ENCODE data around the gene DCAF12.

The DCAF12 gene

DNA sequence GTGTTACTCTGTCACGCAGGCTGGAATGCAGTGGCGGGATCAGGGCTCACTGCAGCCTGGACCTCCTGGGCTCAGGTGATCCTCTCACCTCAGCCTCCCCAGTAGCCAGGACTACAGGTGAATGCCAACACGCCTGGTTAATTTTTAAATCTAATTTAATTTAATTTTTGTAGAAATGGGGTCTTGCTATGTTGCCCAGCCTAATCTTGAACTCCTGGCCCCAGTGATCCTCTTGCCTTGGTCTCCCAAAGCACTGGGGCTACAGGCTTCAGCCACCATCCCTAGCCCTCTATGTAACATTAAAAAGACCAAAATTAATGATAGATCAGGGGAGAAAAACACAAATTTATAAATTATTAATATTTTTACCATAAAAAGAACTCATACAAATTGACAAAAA lies 66.5 kb downstream of the DCAF12 start:
- H3K27ac ChIP-seq (ENCODE audit: low read depth, low read length), result no peak overlapping the region
- H4K8ac ChIP-seq (ENCODE audit: low read depth, low read length), result no peak overlapping the region
- H2BK5ac ChIP-seq (ENCODE audit: low read depth, low read length, poor library complexity), result no peak overlapping the region
- H3K27me3 ChIP-seq (ENCODE audit: insufficient read depth, low read length), result no peaks in the 10 kb centered on the region
- no peaks in the 10 kb centered on the region for H3K36me3 ChIP-seq (ENCODE audit: control insufficient read depth in 1 of 2, insufficient read depth in 2 of 2, low read length in 2 of 2)
- no peak overlapping the region for H3K4ac ChIP-seq (ENCODE audit: low read depth, low read length)
- no peak overlapping the region for H4K12ac ChIP-seq (ENCODE audit: low read depth, low read length)
- no peak overlapping the region for H3K9ac ChIP-seq (ENCODE audit: low read length)
- no peak overlapping the region for H4K91ac ChIP-seq (ENCODE audit: low read depth, low read length)
- no peaks in the 10 kb centered on the region for H3K79me1 ChIP-seq (ENCODE audit: low read length)
- no peak overlapping the region for H3K14ac ChIP-seq (ENCODE audit: low read length)
- H3K4me1 ChIP-seq (ENCODE audit: control insufficient read depth in 1 of 2, insufficient read depth in 2 of 2, low read length in 2 of 2), result no peaks in the 10 kb centered on the region
- H3K9me3 ChIP-seq (ENCODE audit: insufficient read depth, low read depth, low read length), result no peaks in the 10 kb centered on the region
- no peak overlapping the region for H3K4me2 ChIP-seq (ENCODE audit: low read length)
- no peak overlapping the region for H2BK12ac ChIP-seq (ENCODE audit: low read length)
- DNase-seq, result no peak
- no CpG with 5 or more reads among the region's 3 CpGs for WGBS (ENCODE audit: extremely low coverage, insufficient coverage, insufficient read length)
- H3K79me2 ChIP-seq (ENCODE audit: control insufficient read depth, insufficient read depth, low read length, poor library complexity), result no peaks in the 10 kb centered on the region
- H3K23ac ChIP-seq (ENCODE audit: low read length), result no peak overlapping the region
- H2AK5ac ChIP-seq (ENCODE audit: low read length), result no peak overlapping the region
- no peak overlapping the region for H3K4me3 ChIP-seq (ENCODE audit: low read depth, low read length)
- H2AFZ ChIP-seq (ENCODE audit: insufficient read depth, low read length, poor library complexity), result no peak overlapping the region
- no peak overlapping the region for H2BK120ac ChIP-seq (ENCODE audit: insufficient read depth, low read length, poor library complexity)
- H3K18ac ChIP-seq (ENCODE audit: low read length), result no peak overlapping the region

DNA sequence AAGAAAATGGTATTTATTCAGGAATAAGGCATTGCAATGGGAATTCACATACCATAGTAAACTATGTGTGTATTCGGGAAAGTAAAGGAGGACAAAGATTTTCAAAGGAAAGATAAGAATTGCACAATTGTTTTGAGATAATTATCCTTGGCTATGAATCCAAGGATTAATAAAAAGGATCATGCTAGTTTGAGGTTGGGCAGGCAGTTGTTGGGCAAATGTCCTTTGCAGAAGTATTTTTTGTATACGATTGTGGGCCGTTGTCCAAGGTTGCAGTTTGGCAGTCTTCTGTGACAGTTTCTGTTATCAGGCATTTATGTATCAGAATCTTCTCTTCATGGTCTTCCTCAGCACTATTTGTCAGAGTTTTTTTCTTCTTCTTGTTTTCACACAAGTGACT lies 67.2 kb downstream of the DCAF12 start:
- no peak overlapping the region for H3K18ac ChIP-seq (ENCODE audit: low read length)
- no peak overlapping the region for H4K12ac ChIP-seq (ENCODE audit: low read depth, low read length)
- no peak overlapping the region for H4K91ac ChIP-seq (ENCODE audit: low read depth, low read length)
- H3K4ac ChIP-seq (ENCODE audit: low read depth, low read length), result no peak overlapping the region
- H4K8ac ChIP-seq (ENCODE audit: low read depth, low read length), result no peak overlapping the region
- H2BK5ac ChIP-seq (ENCODE audit: low read depth, low read length, poor library complexity), result no peak overlapping the region
- H3K79me1 ChIP-seq (ENCODE audit: low read length), result no peaks in the 10 kb centered on the region
- no peaks in the 10 kb centered on the region for H3K79me2 ChIP-seq (ENCODE audit: control insufficient read depth, insufficient read depth, low read length, poor library complexity)
- H2AFZ ChIP-seq (ENCODE audit: insufficient read depth, low read length, poor library complexity), result no peak overlapping the region
- no peak overlapping the region for H3K14ac ChIP-seq (ENCODE audit: low read length)
- H3K4me1 ChIP-seq (ENCODE audit: control insufficient read depth in 1 of 2, insufficient read depth in 2 of 2, low read length in 2 of 2), result no peaks in the 10 kb centered on the region
- no peaks in the 10 kb centered on the region for H3K9me3 ChIP-seq (ENCODE audit: insufficient read depth, low read depth, low read length)
- no CpG with 5 or more reads among the region's 3 CpGs for WGBS (ENCODE audit: extremely low coverage, insufficient coverage, insufficient read length)
- H3K36me3 ChIP-seq (ENCODE audit: control insufficient read depth in 1 of 2, insufficient read depth in 2 of 2, low read length in 2 of 2), result no peaks in the 10 kb centered on the region
- no peak overlapping the region for H3K4me3 ChIP-seq (ENCODE audit: low read depth, low read length)
- no peak overlapping the region for H3K27ac ChIP-seq (ENCODE audit: low read depth, low read length)
- DNase-seq, result no peak
- H3K27me3 ChIP-seq (ENCODE audit: insufficient read depth, low read length), result no peaks in the 10 kb centered on the region
- H2AK5ac ChIP-seq (ENCODE audit: low read length), result no peak overlapping the region
- H2BK120ac ChIP-seq (ENCODE audit: insufficient read depth, low read length, poor library complexity), result no peak overlapping the region
- no peak overlapping the region for H3K9ac ChIP-seq (ENCODE audit: low read length)
- no peak overlapping the region for H3K23ac ChIP-seq (ENCODE audit: low read length)
- H3K4me2 ChIP-seq (ENCODE audit: low read length), result no peak overlapping the region
- no peak overlapping the region for H2BK12ac ChIP-seq (ENCODE audit: low read length)

DNA sequence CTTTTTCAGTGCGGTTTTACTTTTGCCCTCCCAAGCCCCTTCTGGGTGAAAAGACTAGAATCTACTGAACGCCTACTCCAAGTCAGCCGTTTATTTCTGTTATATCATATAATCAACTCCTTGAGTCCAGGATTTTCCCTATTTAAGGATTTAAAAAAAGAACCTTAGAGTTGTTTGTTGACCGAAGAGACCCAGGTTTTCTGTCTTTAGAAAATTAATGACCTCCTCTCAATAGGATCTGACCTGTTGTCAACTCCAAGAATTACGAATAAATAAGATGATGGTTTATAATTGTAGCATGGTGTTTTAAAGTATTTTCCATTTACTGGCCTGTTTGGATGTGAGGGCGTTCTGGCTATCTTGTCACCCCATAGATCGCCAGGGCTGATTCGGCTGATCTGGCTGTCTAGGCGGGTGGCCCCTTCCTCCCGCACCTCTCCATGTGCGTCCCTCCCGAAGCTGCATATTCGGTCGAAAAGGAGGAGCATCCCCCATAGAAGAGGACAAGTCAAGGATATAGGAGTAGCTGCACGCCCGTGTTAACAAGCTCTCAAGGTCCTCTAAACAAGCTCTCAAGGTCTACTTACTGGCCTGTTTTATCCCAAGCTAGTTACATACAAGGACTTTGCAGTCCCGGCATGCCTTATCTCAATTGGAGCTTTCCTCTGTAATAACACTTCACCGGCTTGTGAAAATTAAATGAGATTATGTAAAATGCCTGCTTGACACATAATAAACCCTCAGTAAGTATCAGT lies 76.7 kb downstream of the DCAF12 start:
- Histone ChIP-seq H4K12ac (ENCODE audit: low read depth, low read length) (peak overlapping the region; percentile 87), H3K4ac (ENCODE audit: low read depth, low read length) (no peak overlapping the region), H2AK5ac (ENCODE audit: low read length) (peak overlapping the region; percentile 13), H2AFZ (ENCODE audit: insufficient read depth, low read length, poor library complexity) (peak overlapping the region; percentile 62), H3K9ac (ENCODE audit: low read length) (no peak overlapping the region), H2BK120ac (ENCODE audit: insufficient read depth, low read length, poor library complexity) (no peak overlapping the region), H3K4me2 (ENCODE audit: low read length) (peak overlapping the region; percentile 81), H2BK12ac (ENCODE audit: low read length) (no peak overlapping the region), H3K79me1 (ENCODE audit: low read length) (peaks cover 12% of the 10 kb centered on the region), H3K9me3 (ENCODE audit: insufficient read depth, low read depth, low read length) (no peaks in the 10 kb centered on the region), H2BK5ac (ENCODE audit: low read depth, low read length, poor library complexity) (no peak overlapping the region), H3K27ac (ENCODE audit: low read depth, low read length) (no peak overlapping the region), H3K79me2 (ENCODE audit: control insufficient read depth, insufficient read depth, low read length, poor library complexity) (peaks cover 19% of the 10 kb centered on the region), H3K4me1 (ENCODE audit: control insufficient read depth in 1 of 2, insufficient read depth in 2 of 2, low read length in 2 of 2) (peaks cover 0 to 7% of the 10 kb centered on the region in 2 experiments), H3K27me3 (ENCODE audit: insufficient read depth, low read length) (no peaks in the 10 kb centered on the region), H3K36me3 (ENCODE audit: control insufficient read depth in 1 of 2, insufficient read depth in 2 of 2, low read length in 2 of 2) (no peaks in the 10 kb centered on the region), H3K4me3 (ENCODE audit: low read depth, low read length) (peak overlapping the region; percentile 95), H3K23ac (ENCODE audit: low read length) (no peak overlapping the region), H4K8ac (ENCODE audit: low read depth, low read length) (peak overlapping the region; percentile 91), H3K18ac (ENCODE audit: low read length) (no peak overlapping the region), H4K91ac (ENCODE audit: low read depth, low read length) (peak overlapping the region; percentile 59), H3K14ac (ENCODE audit: low read length) (peak overlapping the region; percentile 38)
- WGBS (ENCODE audit: extremely low coverage, insufficient coverage, insufficient read length), result no CpG with 5 or more reads among the region's 18 CpGs
- no peak for DNase-seq

DNA sequence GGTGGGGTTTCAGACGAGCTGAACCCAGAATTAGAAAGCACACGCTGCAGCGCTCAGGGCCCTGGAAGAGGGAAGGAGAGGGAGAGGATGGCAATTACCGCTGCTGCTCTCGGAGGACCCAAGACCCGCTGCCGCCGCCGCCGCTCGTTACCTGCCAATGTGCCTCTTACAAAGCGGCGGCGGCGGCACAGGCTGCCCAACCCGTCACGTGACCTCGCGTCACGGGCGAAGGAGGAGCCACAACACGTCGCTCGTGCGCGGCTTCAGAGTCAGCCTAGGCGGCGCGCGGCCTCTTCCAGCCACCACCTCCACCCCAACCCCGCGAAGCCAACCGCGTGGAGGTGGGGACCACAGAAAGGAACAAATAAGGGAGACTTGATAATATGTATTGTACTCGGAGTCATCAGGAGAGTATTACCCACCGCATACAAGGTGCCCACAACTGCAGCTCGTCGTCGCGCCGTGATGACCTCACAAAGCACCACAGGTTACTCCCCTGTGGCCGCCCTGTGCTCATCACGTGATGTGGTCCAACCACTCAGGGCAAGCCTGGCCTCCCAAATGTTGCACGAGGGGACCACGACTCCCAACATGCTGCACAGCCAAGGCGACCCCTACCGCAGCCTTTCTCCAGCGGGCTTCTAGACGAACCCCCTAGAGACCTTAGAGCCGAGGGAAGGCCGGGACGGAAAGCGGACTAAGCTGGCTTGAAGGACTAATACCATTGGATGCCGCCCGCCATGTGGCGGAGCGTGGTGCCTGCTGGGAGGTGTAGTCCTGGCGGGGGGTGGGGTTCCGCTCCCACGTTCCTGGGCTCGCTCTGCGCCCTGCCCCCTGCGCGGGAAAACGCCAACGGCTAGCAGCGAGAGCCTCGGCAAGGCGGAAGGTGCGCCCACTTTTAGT lies 77.5 kb downstream of the DCAF12 start, which contains the start of gene UBAP2:
Gene UBAP2, minus strand, starts transcription at position 161 of the 903 bp plus-strand sequence. CDS start 31,739 bp downstream, outside the sequence.
- Histone ChIP-seq H3K23ac (ENCODE audit: low read length) (no peak within 1 kb of the TSS), H2BK120ac (ENCODE audit: insufficient read depth, low read length, poor library complexity) (peak within 1 kb of the TSS; percentile 93), H3K4me1 (ENCODE audit: control insufficient read depth in 1 of 2, insufficient read depth in 2 of 2, low read length in 2 of 2) (peaks cover 0 to 7% of the 10 kb centered on the region in 2 experiments), H2AK5ac (ENCODE audit: low read length) (peak within 1 kb of the TSS; percentile 95), H4K8ac (ENCODE audit: low read depth, low read length) (peak within 1 kb of the TSS; percentile 91), H3K9ac (ENCODE audit: low read length) (peak within 1 kb of the TSS; percentile 95), H4K91ac (ENCODE audit: low read depth, low read length) (peak within 1 kb of the TSS; percentile 96), H3K79me1 (ENCODE audit: low read length) (peaks cover 12% of the 10 kb centered on the region), H3K79me2 (ENCODE audit: control insufficient read depth, insufficient read depth, low read length, poor library complexity) (peaks cover 21% of the 10 kb centered on the region), H4K12ac (ENCODE audit: low read depth, low read length) (peak within 1 kb of the TSS; percentile 87), H3K27ac (ENCODE audit: low read depth, low read length) (peak within 1 kb of the TSS; percentile 82), H3K4me2 (ENCODE audit: low read length) (peak within 1 kb of the TSS; percentile 81), H3K27me3 (ENCODE audit: insufficient read depth, low read length) (no peaks in the 10 kb centered on the region), H3K9me3 (ENCODE audit: insufficient read depth, low read depth, low read length) (no peaks in the 10 kb centered on the region), H3K4ac (ENCODE audit: low read depth, low read length) (peak within 1 kb of the TSS; percentile 94), H3K18ac (ENCODE audit: low read length) (peak within 1 kb of the TSS; percentile 85), H3K36me3 (ENCODE audit: control insufficient read depth in 1 of 2, insufficient read depth in 2 of 2, low read length in 2 of 2) (peaks cover 3 to 5% of the 10 kb centered on the region in 2 experiments), H3K4me3 (ENCODE audit: low read depth, low read length) (peak within 1 kb of the TSS; percentile 95), H2AFZ (ENCODE audit: insufficient read depth, low read length, poor library complexity) (peak within 1 kb of the TSS; percentile 77), H2BK5ac (ENCODE audit: low read depth, low read length, poor library complexity) (peak within 1 kb of the TSS; percentile 98), H2BK12ac (ENCODE audit: low read length) (no peak within 1 kb of the TSS), H3K14ac (ENCODE audit: low read length) (peak within 1 kb of the TSS; percentile 92)
- DNase-seq, result peak; percentile 95 to 97
- WGBS (ENCODE audit: extremely low coverage, insufficient coverage, insufficient read length), result no CpG with 5 or more reads among the region's 70 CpGs

Measured in trophoblast cell (in vitro differentiated cells and primary cell).